GM18526 (cell line): ENCODE results near the gene ZNF556.

Experiments
- POLR2A ChIP-seq: IDR thresholded peaks from 3 replicates; pipeline ENCODE4 v1.6.1; 2011; ENCODE audit not compliant: insufficient read length; ENCODE audit errors: extremely low read depth

Gene ZNF556

GRCh38 chr19:2926341-2927031 is 59.4 kb downstream of the ZNF556 start:
- no peak for TF ChIP-seq POLR2A

- TF ChIP-seq POLR2A: no peak
These were observed 59.9 kb downstream of the ZNF556 start for GRCh38 chr19:2927032-2927430.
